CD4-positive, alpha-beta T cell treated with Interleukin-6 for 4 hours (primary cell): ENCODE results near the gene BSG.
"Not testable (repeated sequence)": the region's sequence is repeated elsewhere in the genome, so short reads cannot be mapped to it uniquely, and the experiment has no call there.

ENCODE experiments used
- DNase-seq: peaks from one replicate; pipeline ENCODE4 v3.0.0-alpha.2; 2020; ENCODE audit warnings: mixed read lengths

The BSG gene

GRCh38 chr19:621191-621590 is 48.8 kb downstream of the BSG start:
- DNase-seq: not testable (repeated sequence)

GRCh38 chr19:621819-622218 is 49.4 kb downstream of the BSG start:
- no peak for DNase-seq

GRCh38 chr19:622666-623065 is 50.3 kb downstream of the BSG start:
- no peak for DNase-seq

- no peak for DNase-seq
Measured at GRCh38 chr19:623175-623916, 51.0 kb downstream of the BSG start.

GRCh38 chr19:623974-624373 is 51.6 kb downstream of the BSG start:
- no peak for DNase-seq

- DNase-seq: no peak
Measured at GRCh38 chr19:624433-625109, 52.2 kb downstream of the BSG start.

GRCh38 chr19:625257-625656 is 52.9 kb downstream of the BSG start:
- DNase-seq: no peak

GRCh38 chr19:626566-626965 is 54.2 kb downstream of the BSG start:
- DNase-seq: not testable (repeated sequence)

- DNase-seq: peak; percentile 33
Measured at GRCh38 chr19:628168-628567, 55.8 kb downstream of the BSG start.

GRCh38 chr19:629515-629914 is 57.1 kb downstream of the BSG start:
- DNase-seq: not testable (repeated sequence)

- no peak for DNase-seq
Measured at GRCh38 chr19:629961-630714, 57.7 kb downstream of the BSG start.

GRCh38 chr19:632579-633067 is 60.2 kb downstream of the BSG start:
- peak; percentile 21 for DNase-seq
